Spleen (tissue), 11 donors: ENCODE data around the gene CSK. TPM values are rescaled to one million over a fixed set of nuclear protein-coding genes. Genes with fewer than 3 reads are reported as not detected.

ENCODE experiments used
- DNase-seq: peaks from one replicate; pipeline ENCODE4 v3.0.0-alpha.2; 2020
- H3K27ac ChIP-seq, 8 donors: fragments of 200-600 bp; sonication (generic) in 7 of 8; 1 replicate in 4 of 8; 2 replicates in 4 of 8; pipeline versions ENCODE4 v1.5.0 to v1.8.0; 2016 to 2021; ENCODE audit warnings: inconsistent platforms in 4 of 8, mild to moderate bottlenecking in 4 of 8, moderate library complexity in 1 of 8
- H3K27me3 ChIP-seq, 7 donors: fragments of 200-600 bp; sonication (generic) in 6 of 7; replicated peaks in 1 of 7; 1 replicate in 4 of 7; 2 replicates in 3 of 7; pipeline versions ENCODE4 v1.5.0 to v1.8.0; 2016 to 2021; ENCODE audit warnings: inconsistent platforms in 3 of 7, mild to moderate bottlenecking in 1 of 7
- H3K36me3 ChIP-seq, 6 donors: fragments of 200-600 bp; sonication (generic) in 5 of 6; 1 replicate in 4 of 6; 2 replicates in 2 of 6; pipeline versions ENCODE4 v1.5.0 to v1.8.0; 2016 to 2021; ENCODE audit warnings: inconsistent platforms in 2 of 6
- H3K4me1 ChIP-seq, 6 donors: fragments of 200-600 bp; sonication (generic) in 5 of 6; 1 replicate in 3 of 6; 2 replicates in 3 of 6; pipeline versions ENCODE4 v1.5.0 to v1.8.0; 2016 to 2021; ENCODE audit warnings: inconsistent platforms in 3 of 6
- H3K4me3 ChIP-seq, 8 donors: fragments of 200-600 bp; sonication (generic) in 7 of 8; 1 replicate in 4 of 8; 2 replicates in 4 of 8; pipeline versions ENCODE4 v1.5.0 to v1.8.0; 2016 to 2021; ENCODE audit warnings: inconsistent platforms in 4 of 8, mild to moderate bottlenecking in 4 of 8, moderate library complexity in 2 of 8
- H3K9me3 ChIP-seq, 8 donors: fragments of 200-600 bp; sonication (generic) in 7 of 8; 1 replicate in 4 of 8; 2 replicates in 4 of 8; pipeline versions ENCODE4 v1.5.0 to v1.8.0; 2016 to 2021; ENCODE audit warnings: inconsistent platforms in 4 of 8
- POLR2A ChIP-seq, 3 donors: fragments of 450-650 bp; IDR thresholded peaks; one replicate each; pipeline ENCODE4 v1.5.1; 2017; ENCODE audit warnings: antibody characterized with exemption in 3 of 3, mild to moderate bottlenecking in 1 of 3
- POLR2AphosphoS5 ChIP-seq, 3 donors: sonication (generic); formaldehyde crosslinking; IDR thresholded peaks; one replicate each; pipeline ENCODE4 v1.5.1; 2017; ENCODE audit warnings: antibody characterized with exemption in 3 of 3
- WGBS, 5 donors: extraction: QIAGEN DNeasy Blood & Tissue Kit in 3 of 5; methylation state at CpG; one replicate each; pipeline versions ENCODE4 v1.1.5 to v1.1.7; 2013 to 2018; 5-methylcytosine and 5-hydroxymethylcytosine counted together
- intact Hi-C: fragments of 100-400 bp; cut with DNase I; formaldehyde crosslinking; loops from one replicate; pipeline ENCODE4 v1.15.0; 2023; ENCODE audit warnings: low total_unique reads
- polyA plus RNA-seq, 3 donors: library from polyadenylated mRNA; stranded (reverse); fragments of 200-250 nt; gene quantifications; one replicate each; pipeline ENCODE4 v1.2.1, GENCODE V29; 2013
- total RNA-seq, 7 donors: library from RNA; depleted of rRNA in 3 of 7; stranded (reverse); fragments of >200 nt in 3 of 7; fragmentation: NEBNext Ultra II Directional in 4 of 7; extraction: Animal tissue kit (Norgen Biotek cat#: 25700) in 4 of 7; gene quantifications; one replicate each; pipeline versions ENCODE4 v1.1.0 to v1.2.1, GENCODE V29; 2016 to 2021
- TF ChIP-seq, protein P1 (sequence below), 11 experiments: fragments of 200-600 bp in 7 of 11; fragments of 450-650 bp in 4 of 11; sonication (generic) in 4 of 11; IDR thresholded peaks in 8 of 11; conservative IDR thresholded peaks in 3 of 11; 1 replicate in 7 of 11; 2 replicates in 4 of 11; pipeline versions ENCODE4 v1.4.0 to v1.8.0; 2016 to 2021; ENCODE audit warnings: antibody characterized with exemption in 11 of 11, inconsistent platforms in 4 of 11, mild to moderate bottlenecking in 1 of 11
- donor health status: healthy with polysubstance abuse.
- donor health status: DM: no; HTN: no; CAD: no; lungs with moderate emphysema.
- donor health status: DM: no; HTN: no; CAD: no.
- donor health status: Bipolar disorder and iron deficiency.
- donor health status: healthy.
- donor health status: DM: no; HTN: no; CAD: no.
- donor health status: DM: yes; HTN: yes; CAD: no.

CSK gene
- total and polyA plus RNA-seq, 10 donors: 121 to 281 (median 192) TPM

DNA sequence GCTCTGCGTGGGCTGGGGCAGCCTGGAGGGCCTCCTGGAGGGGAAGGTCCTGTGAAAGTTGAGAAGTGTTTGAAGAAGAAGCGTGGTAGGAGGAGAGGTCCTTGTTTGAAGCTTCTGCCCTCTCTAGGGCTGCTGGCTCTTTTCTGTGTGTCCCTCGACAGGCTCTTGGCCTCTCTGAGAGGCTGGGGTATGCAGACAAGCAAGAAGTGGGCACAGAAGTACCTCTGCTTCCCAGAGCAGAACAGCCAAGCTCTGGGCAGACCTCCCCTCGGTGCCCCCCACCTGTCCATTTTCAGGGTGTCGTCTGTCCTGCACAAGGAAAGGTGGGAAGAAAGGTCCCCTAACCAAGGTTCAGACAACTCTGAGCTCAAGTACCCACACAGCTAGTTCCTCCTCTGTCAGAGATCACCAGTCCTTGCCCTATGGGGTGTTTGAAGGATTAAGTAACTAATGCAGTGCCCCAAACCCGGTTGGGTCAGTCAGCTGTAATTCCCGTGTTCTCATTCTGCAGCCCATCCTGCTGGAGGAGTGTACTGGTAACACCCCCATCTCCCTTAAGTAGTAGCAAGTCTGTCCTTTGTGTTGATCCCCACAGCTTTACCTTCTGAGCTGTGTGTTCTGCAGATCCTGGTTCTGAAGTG is 6.3 kb downstream of the CSK start:
- Histone ChIP-seq H3K4me3 (peak overlapping the region in 7 of 8 donors; percentile 46 to 98 (median 52)), H3K4me1 (peaks cover 94 to 100% (median 100%) of the 10 kb centered on the region in 6 donors), H3K27ac (peak overlapping the region; percentile 94 to 99 (median 96)), H3K27me3 (no peaks in the 10 kb centered on the region), H3K9me3 (no peaks in the 10 kb centered on the region), H3K36me3 (peaks cover 0 to 45% (median 0%) of the 10 kb centered on the region in 6 donors)
- intact Hi-C loops: no loop called here
- no peak for TF ChIP-seq POLR2AphosphoS5 (IDR thresholded peaks at IDR 0.05)
- no peak for TF ChIP-seq POLR2A (IDR thresholded peaks at IDR 0.05)
- TF ChIP-seq, protein P1, sequence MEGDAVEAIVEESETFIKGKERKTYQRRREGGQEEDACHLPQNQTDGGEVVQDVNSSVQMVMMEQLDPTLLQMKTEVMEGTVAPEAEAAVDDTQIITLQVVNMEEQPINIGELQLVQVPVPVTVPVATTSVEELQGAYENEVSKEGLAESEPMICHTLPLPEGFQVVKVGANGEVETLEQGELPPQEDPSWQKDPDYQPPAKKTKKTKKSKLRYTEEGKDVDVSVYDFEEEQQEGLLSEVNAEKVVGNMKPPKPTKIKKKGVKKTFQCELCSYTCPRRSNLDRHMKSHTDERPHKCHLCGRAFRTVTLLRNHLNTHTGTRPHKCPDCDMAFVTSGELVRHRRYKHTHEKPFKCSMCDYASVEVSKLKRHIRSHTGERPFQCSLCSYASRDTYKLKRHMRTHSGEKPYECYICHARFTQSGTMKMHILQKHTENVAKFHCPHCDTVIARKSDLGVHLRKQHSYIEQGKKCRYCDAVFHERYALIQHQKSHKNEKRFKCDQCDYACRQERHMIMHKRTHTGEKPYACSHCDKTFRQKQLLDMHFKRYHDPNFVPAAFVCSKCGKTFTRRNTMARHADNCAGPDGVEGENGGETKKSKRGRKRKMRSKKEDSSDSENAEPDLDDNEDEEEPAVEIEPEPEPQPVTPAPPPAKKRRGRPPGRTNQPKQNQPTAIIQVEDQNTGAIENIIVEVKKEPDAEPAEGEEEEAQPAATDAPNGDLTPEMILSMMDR (IDR thresholded peaks at IDR 0.05 in 8 of 11, conservative IDR thresholded peaks at IDR 0.05 in 3 of 11): peak in 1 of 11 experiments; percentile 35
- 8 to 17% (median 10%) methylated on average over 7 of the region's 7 CpGs for WGBS, 5 donors
- DNase-seq: peak; percentile 78

DNA sequence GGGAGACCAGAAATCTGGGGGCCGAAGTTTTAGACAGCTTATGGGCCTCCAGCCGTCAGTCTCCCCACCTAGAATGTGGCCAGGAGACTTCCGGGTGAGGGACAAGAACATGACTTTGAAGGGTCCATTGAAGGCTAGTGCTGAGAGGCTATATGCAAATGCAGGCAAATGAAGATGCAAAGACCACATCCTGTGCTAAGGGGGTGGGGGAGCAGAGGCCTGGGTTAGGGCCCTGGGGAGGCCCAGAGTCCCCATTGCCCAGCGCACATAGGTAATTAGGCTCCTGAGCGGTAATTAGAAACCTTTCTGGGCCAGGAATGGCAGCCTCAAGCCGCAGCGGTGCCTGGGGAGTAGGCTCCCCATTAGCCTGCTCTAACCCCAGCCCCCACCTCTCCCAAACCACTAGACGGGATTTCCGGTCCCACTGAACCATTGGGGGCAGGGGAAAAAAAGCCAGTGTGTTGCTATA is 6.8 kb downstream of the CSK start:
- H3K36me3 ChIP-seq: peaks cover 0 to 46% (median 0%) of the 10 kb centered on the region in 6 donors
- DNase-seq: peak; percentile 92
- H3K4me1 ChIP-seq: peaks cover 97 to 100% (median 100%) of the 10 kb centered on the region in 6 donors
- intact Hi-C loops: no loop called here
- peak overlapping the region; percentile 94 to 99 (median 96) for H3K27ac ChIP-seq
- TF ChIP-seq POLR2A (IDR thresholded peaks at IDR 0.05): no peak
- peak in 2 of 3 donors; percentile 68 to 74 for TF ChIP-seq POLR2AphosphoS5 (IDR thresholded peaks at IDR 0.05)
- TF ChIP-seq, protein P1 (IDR thresholded peaks at IDR 0.05 in 8 of 11, conservative IDR thresholded peaks at IDR 0.05 in 3 of 11): no peak
- H3K4me3 ChIP-seq: peak overlapping the region; percentile 45 to 98 (median 51)
- 3 to 19% (median 16%) methylated on average over 9 of the region's 9 CpGs for WGBS, 5 donors
- no peaks in the 10 kb centered on the region for H3K9me3 ChIP-seq
- no peaks in the 10 kb centered on the region for H3K27me3 ChIP-seq

DNA sequence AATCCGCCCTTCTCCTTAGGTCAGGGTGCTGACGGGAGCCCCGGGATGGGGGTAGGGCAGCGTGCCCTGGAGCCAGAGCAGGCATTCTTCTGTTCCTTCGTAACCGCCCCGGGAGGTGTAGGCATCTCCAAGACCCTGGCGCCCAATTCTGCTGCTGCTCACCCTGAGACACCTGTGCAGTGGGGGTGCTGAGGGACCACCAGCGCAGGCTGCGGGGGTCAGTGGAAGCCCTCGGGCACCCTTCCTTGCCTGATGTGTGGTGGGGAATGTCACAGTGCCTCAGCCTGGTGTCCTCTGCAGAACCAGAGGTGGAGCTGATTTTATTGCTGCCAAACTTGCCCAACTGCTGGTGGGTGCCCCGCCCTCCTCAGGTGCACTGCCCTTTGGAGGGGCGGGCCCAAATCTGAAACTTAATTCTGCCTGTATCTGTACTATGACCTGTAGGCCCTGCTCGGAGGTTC is 7.3 kb downstream of the CSK start:
- 20 to 29% (median 24%) methylated on average over 6 to 14 of the region's 14 CpGs for WGBS, 5 donors
- H3K4me3 ChIP-seq: peak overlapping the region; percentile 45 to 98 (median 51)
- TF ChIP-seq POLR2A (IDR thresholded peaks at IDR 0.05) (peak in 1 of 3 donors; percentile 15), POLR2AphosphoS5 (IDR thresholded peaks at IDR 0.05) (peak; percentile 36 to 78 (median 68))
- TF ChIP-seq, protein P1 (IDR thresholded peaks at IDR 0.05 in 8 of 11, conservative IDR thresholded peaks at IDR 0.05 in 3 of 11): no peak
- no peaks in the 10 kb centered on the region for H3K9me3 ChIP-seq
- H3K36me3 ChIP-seq: peaks cover 0 to 45% (median 0%) of the 10 kb centered on the region in 6 donors
- H3K4me1 ChIP-seq: peaks cover 94 to 100% (median 99%) of the 10 kb centered on the region in 6 donors
- intact Hi-C loops: no loop called here
- no peaks in the 10 kb centered on the region for H3K27me3 ChIP-seq
- H3K27ac ChIP-seq: peak overlapping the region; percentile 94 to 99 (median 96)
- DNase-seq: peak; percentile 90

DNA sequence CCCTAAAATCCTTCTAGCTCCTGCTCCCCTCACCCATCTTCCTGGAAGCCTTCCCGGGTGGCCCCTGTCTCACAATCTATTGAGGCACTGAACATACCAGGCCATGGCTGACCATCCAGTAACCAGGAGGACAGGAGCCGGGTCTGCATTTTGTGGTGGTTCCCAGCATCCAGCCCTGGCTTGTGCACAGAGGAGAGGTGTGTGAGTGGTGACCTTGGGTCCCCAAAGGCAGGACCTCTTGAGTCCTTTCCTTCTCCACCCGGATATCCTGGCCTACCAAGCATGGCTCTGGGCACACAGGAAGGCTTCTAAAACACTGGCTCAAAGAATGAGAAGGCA is 7.8 kb downstream of the CSK start:
- peak overlapping the region; percentile 94 to 99 (median 96) for H3K27ac ChIP-seq
- peaks cover 0 to 45% (median 0%) of the 10 kb centered on the region in 6 donors for H3K36me3 ChIP-seq
- TF ChIP-seq POLR2AphosphoS5 (IDR thresholded peaks at IDR 0.05) (no peak), POLR2A (IDR thresholded peaks at IDR 0.05) (no peak)
- TF ChIP-seq, protein P1 (IDR thresholded peaks at IDR 0.05 in 8 of 11, conservative IDR thresholded peaks at IDR 0.05 in 3 of 11): no peak
- intact Hi-C loops: no loop called here
- no peaks in the 10 kb centered on the region for H3K9me3 ChIP-seq
- DNase-seq: no peak
- no peaks in the 10 kb centered on the region for H3K27me3 ChIP-seq
- H3K4me1 ChIP-seq: peaks cover 93 to 100% (median 99%) of the 10 kb centered on the region in 6 donors
- WGBS, 5 donors: 3 to 13% (median 10%) methylated on average over 3 of the region's 3 CpGs
- H3K4me3 ChIP-seq: peak overlapping the region; percentile 45 to 98 (median 51)
